H1 (cell line): ENCODE results near the gene KLF4.

Experiments
- CBX5 ChIP-seq: fragments of 300-800, 300-1000 bp; sonication (generic); IDR thresholded peaks from 2 replicates; pipeline ENCODE4 v1.7.1; 2016; ENCODE audit warnings: antibody characterized with exemption, low read length, low read depth
- EZH2 ChIP-seq: fragments of 200-600 bp; sonication (generic); IDR thresholded peaks from 2 replicates; pipeline ENCODE4 v1.7.1; 2012; ENCODE audit warnings: low read depth, mild to moderate bottlenecking, moderate library complexity, low read length, inconsistent platforms; ENCODE audit not compliant: severe bottlenecking
- HDAC6 ChIP-seq: IDR thresholded peaks from one replicate; pipeline ENCODE4 v1.7.1; 2012; ENCODE audit warnings: low read depth, mild to moderate bottlenecking, inconsistent platforms, low read length, moderate library complexity
- KDM4A ChIP-seq: IDR thresholded peaks from one replicate; pipeline ENCODE4 v1.7.1; 2012; ENCODE audit warnings: low read depth, mild to moderate bottlenecking, moderate library complexity, low read length, inconsistent platforms; ENCODE audit not compliant: severe bottlenecking
- POLR2A ChIP-seq, 2 experiments: IDR thresholded peaks; 1 replicate in 1 of 2; 2 replicates in 1 of 2; pipeline ENCODE4 v1.6.1; 2011; ENCODE audit warnings: low read depth in 2 of 2, low read length in 2 of 2, mild to moderate bottlenecking in 2 of 2; ENCODE audit errors: control extremely low read depth in 1 of 2
- RAD21 ChIP-seq, 2 experiments: IDR thresholded peaks in 1 of 2; conservative IDR thresholded peaks in 1 of 2; 2 replicates each; pipeline ENCODE4 v1.6.1; 2011; ENCODE audit warnings: low read depth in 2 of 2, low read length in 2 of 2, improper control_type of control experiment in 1 of 2, inconsistent platforms in 1 of 2, mild to moderate bottlenecking in 1 of 2, moderate library complexity in 1 of 2
- RNF2 ChIP-seq: fragments of 200-900, 300-1000 bp; sonication (generic); IDR thresholded peaks from 2 replicates; pipeline ENCODE4 v1.7.1; 2016; ENCODE audit warnings: borderline replicate concordance, low read depth, mild to moderate bottlenecking, antibody characterized with exemption, low read length; ENCODE audit not compliant: poor library complexity, severe bottlenecking; ENCODE audit errors: missing control alignments
- SP1 ChIP-seq: IDR thresholded peaks from 2 replicates; pipeline ENCODE4 v1.6.1; 2011; ENCODE audit warnings: low read depth, low read length
- SRF ChIP-seq: IDR thresholded peaks from 2 replicates; pipeline ENCODE4 v1.6.1; 2011; ENCODE audit warnings: mild to moderate bottlenecking, low read depth, low read length, moderate library complexity
- TAF1 ChIP-seq: IDR thresholded peaks from 2 replicates; pipeline ENCODE4 v1.6.1; 2011; ENCODE audit warnings: mild to moderate bottlenecking, low read depth, low read length
- TF ChIP-seq, protein P1 (sequence below), 3 experiments: IDR thresholded peaks; 1 replicate in 2 of 3; 2 replicates in 1 of 3; pipeline versions ENCODE4 v1.5.1 to v1.6.1; 2011; ENCODE audit warnings: low read length in 3 of 3, mild to moderate bottlenecking in 3 of 3, inconsistent platforms in 2 of 3, low read depth in 1 of 3, moderate library complexity in 1 of 3; ENCODE audit not compliant: insufficient read depth in 1 of 3; ENCODE audit errors: control extremely low read depth in 1 of 3

DNA sequence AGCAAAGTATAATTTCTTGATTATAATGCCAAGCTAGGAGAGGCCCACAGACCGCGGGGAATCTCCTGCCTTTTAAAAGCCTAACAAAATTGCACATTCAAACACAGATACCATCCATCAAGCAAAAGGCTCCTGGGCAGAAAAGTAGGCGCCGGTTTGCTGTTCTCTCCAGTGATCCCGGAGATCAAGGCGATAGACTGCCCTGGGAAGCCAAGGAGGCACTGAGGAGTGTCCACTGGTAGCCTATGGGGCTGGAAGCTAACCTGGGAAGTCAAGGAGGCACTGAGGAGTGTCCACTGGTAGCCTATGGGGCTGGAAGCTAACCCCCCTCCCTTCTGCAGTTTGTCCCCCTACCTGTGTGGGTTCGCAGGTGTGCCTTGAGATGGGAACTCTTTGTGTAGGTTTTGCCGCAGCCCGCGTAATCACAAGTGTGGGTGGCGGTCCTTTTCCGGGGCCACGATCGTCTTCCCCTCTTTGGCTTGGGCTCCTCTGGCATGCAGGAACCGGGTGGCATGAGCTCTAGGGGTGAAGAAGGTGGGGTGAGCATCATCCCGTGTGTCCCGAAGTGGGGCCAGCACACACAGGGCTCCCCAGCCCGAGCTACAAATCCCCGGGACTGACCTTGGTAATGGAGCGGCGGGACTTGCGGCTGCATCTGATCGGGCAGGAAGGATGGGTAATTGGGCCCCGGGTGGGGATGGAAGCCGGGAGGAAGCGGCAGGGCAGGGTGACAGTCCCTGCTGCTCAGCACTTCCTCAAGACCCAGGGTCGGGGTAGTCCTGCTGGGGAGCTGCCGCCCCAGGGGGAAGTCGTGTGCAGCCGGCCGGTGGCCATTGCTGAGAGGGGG, 2.7 kb downstream of the KLF4 start:
- TF ChIP-seq HDAC6 (no peak), RAD21 (IDR thresholded peaks at IDR 0.05 in 1 of 2, conservative IDR thresholded peaks at IDR 0.05 in 1 of 2; ENCODE audit: low read depth in 2 of 2, low read length in 2 of 2) (no peak), CBX5 (no peak), RNF2 (no peak), EZH2 (no peak), TAF1 (no peak), POLR2A (IDR thresholded peaks at IDR 0.05; ENCODE audit: control extremely low read depth in 1 of 2, low read depth in 2 of 2, low read length in 2 of 2) (no peak), KDM4A (peak; percentile 62), SRF (no peak), SP1 (no peak)
- TF ChIP-seq, protein P1, sequence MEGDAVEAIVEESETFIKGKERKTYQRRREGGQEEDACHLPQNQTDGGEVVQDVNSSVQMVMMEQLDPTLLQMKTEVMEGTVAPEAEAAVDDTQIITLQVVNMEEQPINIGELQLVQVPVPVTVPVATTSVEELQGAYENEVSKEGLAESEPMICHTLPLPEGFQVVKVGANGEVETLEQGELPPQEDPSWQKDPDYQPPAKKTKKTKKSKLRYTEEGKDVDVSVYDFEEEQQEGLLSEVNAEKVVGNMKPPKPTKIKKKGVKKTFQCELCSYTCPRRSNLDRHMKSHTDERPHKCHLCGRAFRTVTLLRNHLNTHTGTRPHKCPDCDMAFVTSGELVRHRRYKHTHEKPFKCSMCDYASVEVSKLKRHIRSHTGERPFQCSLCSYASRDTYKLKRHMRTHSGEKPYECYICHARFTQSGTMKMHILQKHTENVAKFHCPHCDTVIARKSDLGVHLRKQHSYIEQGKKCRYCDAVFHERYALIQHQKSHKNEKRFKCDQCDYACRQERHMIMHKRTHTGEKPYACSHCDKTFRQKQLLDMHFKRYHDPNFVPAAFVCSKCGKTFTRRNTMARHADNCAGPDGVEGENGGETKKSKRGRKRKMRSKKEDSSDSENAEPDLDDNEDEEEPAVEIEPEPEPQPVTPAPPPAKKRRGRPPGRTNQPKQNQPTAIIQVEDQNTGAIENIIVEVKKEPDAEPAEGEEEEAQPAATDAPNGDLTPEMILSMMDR (IDR thresholded peaks at IDR 0.05; ENCODE audit: control extremely low read depth in 1 of 3, insufficient read depth in 1 of 3, low read depth in 1 of 3, low read length in 3 of 3): no peak
